Lung microvascular endothelial cell (primary cell): ENCODE results near the gene NNMT. TPM values are rescaled to one million over a fixed set of nuclear protein-coding genes. Genes with fewer than 3 reads are reported as not detected.
"Not testable (repeated sequence)": the region's sequence is repeated elsewhere in the genome, so short reads cannot be mapped to it uniquely, and the experiment has no call there.

ENCODE experiments used
- DNase-seq, 2 donors: peaks; one replicate each; pipeline versions ENCODE4 v3.0.0 to v3.0.0-alpha.2; 2010; ENCODE audit warnings: low read depth in 2 of 2
- total RNA-seq: library from RNA; depleted of rRNA; stranded (reverse); fragments of >200 nt; gene quantifications from 2 replicates; pipeline ENCODE4 v1.2.1, GENCODE V29; 2014

NNMT gene
- total RNA-seq, 1 donor from 2014 or later = 316 TPM

GRCh38 chr11:114307524-114308203, 11.5 kb downstream of the NNMT start:
- peak; percentile 90 for DNase-seq

GRCh38 chr11:114308689-114309089, 12.5 kb downstream of the NNMT start:
- peak; percentile 48 to 75 for DNase-seq

DNA sequence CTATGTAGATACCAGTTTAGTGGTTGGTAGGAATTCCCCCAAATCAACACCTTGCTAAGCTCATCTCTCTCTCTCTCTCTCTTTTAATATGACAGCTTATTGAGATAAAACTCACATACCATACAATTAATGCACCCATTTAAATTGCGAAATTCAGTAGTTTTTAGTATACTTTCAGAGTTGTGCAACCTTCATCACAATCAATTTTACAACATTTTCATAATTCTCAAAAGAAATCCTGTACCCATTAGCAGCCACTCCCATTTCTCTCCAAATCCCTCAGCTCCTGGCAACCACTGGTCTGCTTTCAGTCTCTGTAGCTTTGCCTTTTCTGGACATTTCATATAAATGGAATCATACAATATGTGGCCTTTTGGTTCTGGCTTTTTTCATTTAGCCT, 13.3 kb downstream of the NNMT start:
- no peak for DNase-seq

GRCh38 chr11:114310095-114310494, 13.9 kb downstream of the NNMT start:
- no peak for DNase-seq

DNA sequence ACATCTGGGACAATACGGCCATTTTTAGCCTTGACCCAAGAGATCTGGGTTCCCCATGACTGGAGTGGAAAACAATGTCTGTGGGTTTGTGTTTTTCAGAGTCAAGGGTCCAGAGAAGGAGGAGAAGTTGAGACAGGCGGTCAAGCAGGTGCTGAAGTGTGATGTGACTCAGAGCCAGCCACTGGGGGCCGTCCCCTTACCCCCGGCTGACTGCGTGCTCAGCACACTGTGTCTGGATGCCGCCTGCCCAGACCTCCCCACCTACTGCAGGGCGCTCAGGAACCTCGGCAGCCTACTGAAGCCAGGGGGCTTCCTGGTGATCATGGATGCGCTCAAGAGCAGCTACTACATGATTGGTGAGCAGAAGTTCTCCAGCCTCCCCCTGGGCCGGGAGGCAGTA, 15.7 kb downstream of the NNMT start:
- DNase-seq = no peak

- no peak for DNase-seq
Observed at GRCh38 chr11:114314096-114314495, 17.9 kb downstream of the NNMT start.

GRCh38 chr11:114315749-114316368, 19.7 kb downstream of the NNMT start:
- peak in 1 of 2 donors; percentile 38 for DNase-seq

DNA sequence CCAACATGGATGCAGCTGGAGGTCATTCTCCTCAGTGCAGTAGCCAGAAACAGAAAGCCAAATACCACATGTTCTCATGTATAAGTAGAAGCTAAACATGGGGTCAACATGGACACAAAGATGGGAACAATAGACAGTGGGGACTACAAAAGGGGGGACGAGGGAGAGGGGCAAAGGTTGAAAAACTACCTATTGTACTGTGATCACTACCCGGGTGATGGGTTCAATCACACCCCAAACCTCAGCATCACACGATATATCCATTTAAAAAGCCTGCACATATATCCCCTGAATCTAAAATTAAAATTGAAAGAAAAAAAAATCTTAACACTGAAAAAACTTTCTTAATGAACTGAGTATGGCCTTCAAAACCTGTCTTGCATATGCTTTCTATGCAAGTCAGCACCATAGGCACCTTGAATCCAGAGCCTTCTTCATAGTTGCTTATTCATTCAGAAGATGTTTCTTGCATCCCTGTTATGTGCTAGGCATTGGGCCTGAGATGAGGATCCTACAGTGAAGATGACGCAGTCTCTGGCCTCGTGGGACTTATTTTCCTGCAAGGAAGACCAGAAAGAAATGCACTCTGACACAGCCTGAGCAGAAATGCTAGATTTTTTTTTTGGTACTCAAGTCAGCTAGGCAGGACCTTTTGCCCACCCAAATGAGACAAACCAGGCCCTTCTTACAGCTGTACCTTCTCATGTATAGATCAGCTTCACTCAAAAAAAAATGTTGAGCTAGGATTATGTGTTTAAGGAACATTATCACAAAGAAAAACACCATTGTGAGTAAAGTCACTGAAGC, 21.0 kb downstream of the NNMT start:
- no peak for DNase-seq

DNA sequence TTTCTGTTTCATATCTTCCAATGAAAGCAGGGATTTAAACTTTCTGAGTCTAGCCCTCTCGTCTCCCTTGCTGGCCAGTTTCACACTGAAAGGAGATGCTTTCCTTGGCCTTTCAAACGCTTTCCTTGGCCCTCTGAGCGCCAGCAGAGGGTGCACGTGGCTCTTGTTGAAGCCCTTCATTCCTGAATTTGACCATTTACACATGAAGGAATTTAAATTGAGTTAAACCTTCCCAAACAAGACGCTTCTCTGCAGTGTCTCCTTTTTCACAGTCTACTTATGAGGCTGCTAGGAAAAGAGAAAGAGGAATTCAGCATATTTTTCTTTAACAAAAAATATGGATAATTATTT, 21.6 kb downstream of the NNMT start:
- DNase-seq = peak in 1 of 2 donors; percentile 74

- DNase-seq = peak; percentile 34 to 37
Observed at GRCh38 chr11:114318361-114318760, 22.2 kb downstream of the NNMT start.

DNA sequence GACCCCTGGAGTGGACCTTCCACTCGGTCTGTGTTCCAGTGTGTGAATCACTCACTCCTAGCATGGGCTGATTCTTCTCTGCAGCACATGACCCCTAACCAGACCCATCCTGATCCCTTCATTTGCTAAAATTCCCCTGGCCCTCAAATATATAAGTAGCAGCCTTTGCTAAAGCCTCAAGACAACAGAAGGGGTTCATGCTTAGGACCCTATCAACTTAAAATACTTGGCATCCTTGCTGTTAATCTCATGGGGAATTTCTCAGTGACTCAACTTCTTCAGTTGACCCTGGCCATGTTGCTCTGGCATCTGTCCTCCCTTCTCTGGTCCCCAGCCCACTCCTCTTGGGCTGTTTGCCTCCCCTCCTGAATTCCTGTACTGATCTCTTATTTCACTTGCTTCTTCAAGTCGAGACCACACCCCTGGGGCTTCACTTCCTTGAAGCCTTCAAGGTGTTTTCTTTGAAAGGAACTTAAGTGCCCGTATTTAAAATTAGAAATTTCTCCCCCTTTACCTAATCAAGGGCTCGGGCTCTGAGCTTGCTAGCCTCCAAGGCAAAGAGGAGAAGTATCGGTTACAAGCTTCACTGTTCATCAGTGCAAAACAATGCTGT, 23.6 kb downstream of the NNMT start:
- no peak for DNase-seq

GRCh38 chr11:114321621-114322257, 25.5 kb downstream of the NNMT start:
- DNase-seq = no peak

GRCh38 chr11:114322934-114323333, 26.7 kb downstream of the NNMT start:
- DNase-seq = no peak

- no peak for DNase-seq
Observed at GRCh38 chr11:114326151-114326550, 30.0 kb downstream of the NNMT start.

DNA sequence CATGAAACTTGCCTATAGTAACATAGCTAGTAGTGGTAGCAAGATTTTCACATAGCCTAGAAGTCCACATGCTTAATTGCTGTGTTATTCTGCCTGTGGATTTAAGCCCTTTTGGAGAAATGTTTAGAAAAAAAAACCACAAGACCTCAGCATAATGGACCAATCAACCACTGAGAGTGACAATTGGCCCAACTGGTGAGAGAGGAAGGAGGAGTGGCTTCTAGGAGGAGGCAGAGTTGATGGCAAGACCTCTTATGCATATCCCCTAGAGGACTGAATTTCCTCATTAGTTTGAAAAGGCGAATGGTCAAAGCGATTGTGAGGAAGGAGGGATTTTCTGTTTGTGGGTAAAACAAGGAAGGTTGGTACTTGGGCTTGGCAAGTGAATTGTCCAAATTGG, 30.6 kb downstream of the NNMT start:
- no peak for DNase-seq

DNA sequence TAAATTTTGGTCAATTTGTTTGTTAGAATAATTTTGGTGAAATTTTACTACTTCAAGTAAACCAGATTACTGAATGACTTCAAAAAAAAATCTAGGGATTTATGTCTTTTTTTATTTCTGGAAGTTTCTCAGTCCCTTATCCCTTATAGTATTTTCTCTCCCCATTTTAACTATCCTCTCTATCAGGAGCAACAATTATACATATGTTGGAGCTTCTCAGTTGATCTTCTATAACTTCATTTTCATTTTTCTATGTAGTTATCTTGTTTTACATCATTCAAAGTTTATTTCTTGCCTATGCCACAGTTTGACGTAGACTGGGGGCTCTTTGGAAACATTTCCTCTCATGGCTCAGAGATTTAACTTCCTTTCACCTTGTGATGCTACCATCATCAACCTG, 34.2 kb downstream of the NNMT start:
- DNase-seq = no peak

DNA sequence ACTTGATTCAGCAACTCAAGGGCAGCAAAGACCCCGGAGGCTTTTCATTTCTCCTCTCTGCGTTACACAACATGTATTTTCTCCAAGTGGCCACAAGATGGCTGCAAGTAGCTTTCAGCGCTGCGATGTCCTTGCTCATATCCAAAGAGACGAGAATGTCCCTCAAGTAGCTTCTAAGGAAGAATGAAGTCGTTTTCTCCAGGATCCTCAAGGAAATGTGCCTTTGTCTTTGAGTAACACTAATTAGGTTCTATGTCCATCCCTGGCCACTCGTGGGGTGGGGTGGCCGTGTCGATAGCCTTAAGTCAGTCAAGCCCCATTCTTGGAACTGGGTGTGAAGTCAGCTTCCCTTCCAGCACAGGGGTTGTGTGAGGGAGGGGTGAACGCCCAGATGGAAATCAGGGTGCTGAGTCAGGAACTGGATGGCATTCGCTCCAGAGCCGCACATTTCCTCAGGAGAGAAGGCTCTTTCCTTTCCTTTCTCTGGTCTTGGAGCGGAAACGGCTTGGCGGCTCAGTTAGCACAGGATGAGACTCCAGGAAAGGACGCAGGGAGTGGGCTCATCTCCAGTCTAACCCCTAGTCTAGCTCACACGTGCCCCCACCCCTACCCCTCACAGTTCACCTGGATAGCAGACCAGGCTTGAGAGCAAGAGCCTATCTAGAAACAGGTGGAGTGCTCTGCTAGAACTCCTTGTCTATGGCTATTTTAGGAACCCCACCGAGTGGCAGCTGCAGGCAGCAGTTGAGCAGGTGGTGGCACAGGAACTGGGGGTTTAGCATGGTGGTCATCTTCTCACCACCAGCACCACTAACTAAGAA, 44.3 kb downstream of the NNMT start:
- DNase-seq = peak; percentile 65 to 86

DNA sequence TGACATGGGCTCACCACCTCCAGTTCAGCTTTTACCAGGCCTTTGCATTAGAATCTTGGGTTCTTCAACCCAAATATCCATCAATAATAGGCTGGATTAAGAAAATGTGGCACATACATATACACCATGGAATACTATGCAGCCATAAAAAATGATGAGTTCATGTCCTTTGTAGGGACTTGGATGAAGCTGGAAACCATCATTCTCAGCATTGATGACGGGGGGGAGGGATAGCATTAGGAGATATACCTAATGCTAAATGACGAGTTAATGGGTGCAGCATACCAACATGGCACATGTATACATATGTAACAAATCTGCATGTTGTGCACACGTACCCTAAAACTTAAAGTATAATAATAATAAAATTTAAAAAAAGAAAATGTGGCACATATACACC, 45.5 kb downstream of the NNMT start:
- DNase-seq = not testable (repeated sequence)

DNA sequence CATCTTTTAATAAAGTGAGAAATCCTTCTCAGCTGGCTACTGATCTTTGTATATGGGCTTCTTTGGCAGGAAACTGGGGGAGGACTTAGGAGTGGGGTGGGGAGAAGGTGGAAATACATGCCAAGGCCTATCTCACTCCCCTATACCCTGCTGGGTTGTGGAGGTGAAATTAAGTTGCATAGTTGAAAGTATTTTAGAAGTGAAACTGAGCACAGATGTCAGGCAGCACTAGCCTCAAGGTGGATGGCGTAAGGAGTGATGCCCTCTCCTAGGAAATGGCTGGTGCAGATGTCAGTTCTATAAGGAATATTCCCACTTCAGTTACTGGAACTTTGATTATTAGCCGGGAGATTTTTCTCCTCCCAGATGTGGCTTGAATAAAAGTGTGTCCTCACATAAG, 46.3 kb downstream of the NNMT start:
- DNase-seq = no peak

- no peak for DNase-seq
Observed at GRCh38 chr11:114343020-114343419, 46.8 kb downstream of the NNMT start.

DNA sequence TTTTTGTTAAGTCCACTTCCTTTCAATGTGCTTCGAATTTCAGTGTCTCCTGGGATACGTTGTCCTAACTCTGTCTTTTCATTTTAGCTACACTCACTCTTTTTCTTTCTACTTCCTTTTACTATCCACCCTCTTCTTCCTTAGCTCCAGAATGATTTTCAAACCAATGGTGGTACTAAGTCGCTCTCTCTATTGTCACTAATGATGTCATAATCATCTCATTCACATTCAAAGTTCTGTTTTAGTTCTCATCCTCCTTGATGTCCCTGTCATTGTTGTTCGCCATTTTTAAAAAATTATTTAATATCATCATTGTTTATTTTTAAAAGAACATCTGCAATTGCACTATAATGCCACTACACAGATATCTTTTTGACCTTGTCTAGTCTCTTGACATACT, 47.3 kb downstream of the NNMT start:
- DNase-seq = no peak
